RPMI7951 (cell line): ENCODE results near the gene ANKS1B. TPM values are rescaled to one million over a fixed set of nuclear protein-coding genes. Genes with fewer than 3 reads are reported as not detected.
"Not testable (repeated sequence)": the region's sequence is repeated elsewhere in the genome, so short reads cannot be mapped to it uniquely, and the experiment has no call there.

Experiments
- DNase-seq: peaks from one replicate; pipeline ENCODE4 v3.0.0-alpha.2; 2012; ENCODE audit warnings: low read depth
- total RNA-seq: library from RNA; depleted of rRNA; stranded (reverse); fragments of >200 nt; shearing (Covaris generic); gene quantifications from 2 replicates; pipeline ENCODE4 v1.2.3, GENCODE V29; 2014

Gene ANKS1B
- total RNA-seq, 1 experiment from 2014 or later: not detected

GRCh38 chr12:99374023-99374422, 610.7 kb downstream of the ANKS1B start:
- no peak for DNase-seq

DNA sequence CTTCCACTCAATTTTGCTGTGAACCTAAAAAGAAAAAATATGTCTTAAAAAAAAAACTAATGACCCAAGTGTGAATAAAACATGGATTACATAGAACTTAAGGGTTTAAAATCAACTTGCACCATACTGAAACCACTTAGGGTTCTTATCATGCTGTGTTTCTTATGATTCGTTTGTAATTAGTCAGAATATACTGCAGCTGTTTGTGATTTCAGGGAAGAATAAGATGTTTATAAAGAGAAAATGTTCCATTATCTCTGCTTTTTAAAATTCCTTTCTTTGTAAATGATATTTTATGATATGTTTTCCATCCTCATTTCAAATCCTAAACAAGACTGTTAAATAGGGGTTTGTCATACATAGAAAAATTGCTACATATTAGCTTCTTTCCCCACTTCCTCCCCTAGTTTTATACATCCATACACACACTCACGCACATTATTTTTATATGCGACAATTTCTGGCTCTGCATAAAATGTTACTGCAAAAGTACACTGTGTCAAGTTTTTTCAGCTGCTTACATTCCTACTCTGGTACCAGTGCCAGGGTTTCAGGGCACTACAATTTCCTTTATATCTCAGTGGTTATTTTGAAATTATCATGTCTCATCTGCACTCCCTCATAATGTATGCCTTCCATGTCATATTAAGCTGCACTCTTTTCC, 612.3 kb downstream of the ANKS1B start:
- DNase-seq: peak; percentile 0

DNA sequence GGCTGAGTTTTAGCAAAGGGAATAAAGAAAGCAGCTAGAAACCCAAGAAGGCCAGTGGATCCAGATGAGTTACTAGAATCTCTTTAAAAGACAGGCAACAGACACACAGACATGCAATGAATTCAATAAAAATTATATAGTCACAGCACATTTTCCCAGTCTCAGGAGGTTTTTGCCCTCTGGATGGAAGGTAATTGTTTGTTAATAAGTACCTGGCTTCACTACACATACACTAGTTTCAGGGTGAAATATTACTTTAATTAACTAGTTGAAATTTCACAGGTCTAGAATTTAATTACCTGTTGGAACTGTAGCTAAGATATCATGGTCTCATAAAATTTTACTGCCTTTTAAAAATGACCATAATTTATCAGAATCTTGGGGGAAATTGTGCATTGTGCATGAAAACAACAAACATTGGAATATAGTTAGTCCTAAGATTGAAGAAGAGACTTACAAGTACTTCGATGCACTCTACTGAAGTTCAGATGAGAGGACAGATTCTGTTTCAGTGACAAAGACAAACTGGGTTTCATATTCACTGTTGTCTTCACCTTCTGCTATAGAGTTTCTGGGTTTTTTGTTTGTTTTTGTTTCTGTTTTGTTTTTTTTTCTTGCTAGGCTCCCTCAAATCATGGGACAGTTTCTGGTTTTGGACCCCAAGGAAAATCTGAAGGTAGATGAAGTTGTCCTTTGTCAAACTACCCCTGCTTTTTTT, 614.2 kb downstream of the ANKS1B start:
- no peak for DNase-seq

- DNase-seq: no peak
These were observed 617.6 kb downstream of the ANKS1B start for GRCh38 chr12:99367181-99367580.

DNA sequence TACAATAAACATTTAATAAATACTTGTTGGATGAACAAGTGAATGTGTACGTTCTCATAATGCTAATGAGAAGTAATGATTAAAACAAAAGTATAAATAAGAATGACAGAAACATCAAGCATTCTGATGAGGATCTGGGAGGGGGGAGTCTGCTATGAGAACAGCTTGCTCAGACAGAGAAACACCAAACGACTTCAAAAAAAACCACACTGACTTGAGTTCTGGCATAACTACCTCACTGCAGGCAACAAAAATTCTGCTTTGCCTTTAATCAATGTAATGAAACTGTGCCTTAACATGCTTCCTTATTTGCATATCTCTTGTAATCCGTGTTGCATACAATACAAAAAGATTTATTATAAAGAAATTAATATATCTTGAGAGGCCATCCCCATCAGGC, 632.5 kb downstream of the ANKS1B start:
- no peak for DNase-seq

DNA sequence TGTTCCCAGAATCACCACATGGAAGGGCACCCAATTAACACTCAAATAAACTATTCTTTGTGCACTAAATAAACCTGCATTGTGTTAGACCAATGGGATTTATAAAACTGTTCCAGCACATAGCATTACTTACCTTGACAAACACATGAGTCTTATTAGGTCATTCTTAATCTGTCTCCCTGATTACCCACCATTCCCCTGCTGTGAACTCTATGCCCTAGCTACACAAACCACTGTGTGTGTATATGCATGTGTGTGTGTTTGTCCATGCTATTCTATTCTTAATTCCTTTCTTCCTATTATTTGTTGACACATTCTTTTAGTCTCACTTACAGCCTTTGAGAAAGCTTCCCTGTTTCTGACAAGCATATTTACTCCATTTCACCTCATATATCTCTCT, 640.8 kb downstream of the ANKS1B start:
- DNase-seq: no peak

- DNase-seq: no peak
These were observed 645.1 kb downstream of the ANKS1B start for GRCh38 chr12:99339663-99340062.

DNA sequence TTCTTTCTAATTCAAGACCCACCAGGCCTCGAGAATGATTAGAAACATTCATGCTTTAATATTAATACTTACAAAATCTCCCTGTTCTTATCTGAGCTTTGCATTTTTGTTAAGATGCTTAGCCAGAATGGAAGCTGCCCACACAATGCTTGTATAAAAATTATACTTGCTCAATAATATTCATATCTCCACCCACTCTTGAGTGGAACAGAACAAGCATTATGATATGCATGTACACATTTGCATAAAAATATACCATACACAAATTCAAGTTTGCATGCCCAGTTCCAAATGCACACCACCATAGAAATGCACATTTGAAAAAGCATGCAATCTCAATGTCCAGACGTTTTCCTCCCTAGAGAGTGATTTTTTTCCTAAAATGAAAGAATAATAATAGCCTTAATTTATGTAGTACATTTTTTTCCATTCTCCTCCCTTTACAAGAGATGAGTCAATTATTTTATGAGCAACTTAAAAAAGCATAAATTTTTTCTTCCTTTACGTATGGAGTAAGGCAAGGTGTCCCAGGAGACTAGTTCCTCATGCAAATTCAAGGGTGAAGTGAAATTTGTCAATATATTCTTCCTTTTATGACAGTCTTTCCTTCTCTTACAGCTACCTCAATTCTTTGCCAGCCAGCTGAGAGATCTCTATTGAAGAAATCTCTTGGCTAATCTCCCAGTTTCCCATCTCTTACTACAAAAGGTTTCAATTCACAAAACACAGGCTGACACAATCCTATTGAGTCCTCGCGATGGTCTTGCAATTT, 650.3 kb downstream of the ANKS1B start:
- DNase-seq: no peak

DNA sequence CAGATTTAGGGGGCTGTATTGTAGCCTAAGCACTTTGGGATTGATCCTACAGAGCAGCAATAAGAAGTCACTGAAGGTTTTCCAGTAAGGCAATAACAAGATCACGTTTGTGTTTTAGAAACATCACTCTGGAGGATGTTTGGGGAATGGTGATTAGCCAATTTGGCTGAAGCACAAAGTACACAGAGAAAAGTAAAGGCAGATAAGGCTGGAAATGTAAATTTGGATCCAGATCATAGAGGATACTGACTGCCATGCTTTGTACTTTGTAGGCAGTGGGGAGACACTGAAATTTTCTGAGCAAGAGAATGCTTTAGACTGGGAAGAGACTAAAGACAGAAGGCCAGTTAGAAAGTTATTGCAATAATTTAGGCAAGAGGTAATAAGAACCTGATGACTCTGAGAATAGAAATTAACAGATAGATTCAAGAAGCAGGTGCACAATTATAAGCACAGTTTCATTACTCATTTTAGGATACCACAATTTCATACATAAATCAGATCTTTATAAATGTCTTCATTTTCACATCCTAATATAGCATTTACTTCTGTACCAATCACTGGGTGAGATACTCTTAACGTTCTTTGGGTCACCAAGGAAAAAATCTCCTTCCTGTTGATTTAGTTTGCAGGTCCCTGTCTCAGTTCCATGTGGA, 651.7 kb downstream of the ANKS1B start:
- no peak for DNase-seq

GRCh38 chr12:99330216-99330615, 654.5 kb downstream of the ANKS1B start:
- no peak for DNase-seq

DNA sequence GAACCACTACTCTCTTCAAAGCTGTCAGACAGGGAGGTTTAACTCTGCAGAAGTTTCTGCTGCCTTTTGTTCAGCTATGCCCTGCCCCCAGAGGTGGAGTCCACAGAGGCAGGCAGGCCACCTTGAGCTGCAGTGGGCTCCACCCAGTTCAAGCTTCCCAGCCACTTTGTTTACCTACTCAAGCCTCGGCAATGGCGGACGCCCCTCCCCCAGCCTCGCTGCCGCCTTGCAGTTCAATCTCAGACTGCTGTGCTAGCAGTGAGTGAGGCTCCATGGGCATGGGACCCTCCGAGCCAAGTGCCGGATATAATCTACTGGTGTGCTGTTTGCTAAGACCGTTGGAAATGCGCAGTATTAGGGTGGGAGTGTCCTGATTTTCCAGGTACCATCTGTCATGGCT, 663.5 kb downstream of the ANKS1B start:
- DNase-seq: not testable (repeated sequence)

- DNase-seq: no peak
These were observed 673.4 kb downstream of the ANKS1B start for GRCh38 chr12:99311373-99311772.

DNA sequence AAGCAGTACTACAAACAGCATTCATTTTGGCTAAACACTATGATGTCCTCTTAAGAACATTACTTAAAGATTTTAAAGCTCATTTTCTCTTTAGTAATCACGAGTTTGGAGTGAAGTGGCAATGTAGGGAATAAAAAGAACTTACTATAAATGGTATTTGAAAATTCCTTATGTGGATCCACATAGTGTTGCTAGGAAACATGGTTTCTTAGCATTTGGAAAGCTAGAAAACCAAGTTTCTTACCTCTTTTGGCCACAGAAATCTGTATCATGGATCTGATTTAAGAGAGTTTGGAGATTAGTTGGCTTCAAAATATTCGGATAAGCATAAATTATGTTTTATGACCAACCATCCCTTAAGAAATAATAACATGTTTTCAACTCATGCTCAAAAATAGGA, 674.9 kb downstream of the ANKS1B start:
- no peak for DNase-seq

DNA sequence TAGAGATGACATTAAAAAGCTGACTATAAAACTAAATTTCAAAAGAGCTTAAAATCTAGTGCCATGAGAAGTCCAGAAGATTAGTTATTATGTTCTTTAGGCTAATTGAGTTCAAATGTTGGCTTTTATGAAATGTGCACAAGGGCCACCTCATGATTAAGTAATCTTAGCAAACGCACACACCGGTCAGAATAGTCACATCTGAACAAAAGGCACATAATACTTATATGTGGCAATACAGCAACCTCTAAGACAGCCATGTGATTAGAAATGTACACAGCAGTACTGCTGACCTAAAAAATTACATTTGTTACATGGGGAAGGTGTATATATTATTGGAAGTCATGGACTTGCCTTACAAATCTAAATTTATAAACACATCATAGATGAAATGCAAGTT, 681.9 kb downstream of the ANKS1B start:
- DNase-seq: no peak

DNA sequence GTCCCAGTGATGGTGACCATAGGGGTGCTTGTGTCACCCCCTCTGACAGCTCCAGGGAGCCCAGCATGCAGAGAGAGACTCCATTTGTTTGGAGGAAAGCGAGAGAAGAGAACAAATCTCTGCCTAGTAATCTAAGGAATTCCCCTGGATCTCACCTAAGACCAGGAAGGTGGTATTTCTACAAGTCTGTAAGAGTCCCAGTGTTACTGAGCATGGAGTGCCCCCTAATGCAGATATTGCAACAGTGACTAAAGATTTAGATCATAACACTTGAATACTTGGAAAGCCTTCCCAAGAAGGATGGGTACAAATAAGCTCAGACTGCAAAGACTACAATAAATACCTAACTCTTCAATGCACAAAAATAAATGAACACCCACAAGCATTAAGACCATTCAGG, 697.6 kb downstream of the ANKS1B start:
- DNase-seq: no peak

DNA sequence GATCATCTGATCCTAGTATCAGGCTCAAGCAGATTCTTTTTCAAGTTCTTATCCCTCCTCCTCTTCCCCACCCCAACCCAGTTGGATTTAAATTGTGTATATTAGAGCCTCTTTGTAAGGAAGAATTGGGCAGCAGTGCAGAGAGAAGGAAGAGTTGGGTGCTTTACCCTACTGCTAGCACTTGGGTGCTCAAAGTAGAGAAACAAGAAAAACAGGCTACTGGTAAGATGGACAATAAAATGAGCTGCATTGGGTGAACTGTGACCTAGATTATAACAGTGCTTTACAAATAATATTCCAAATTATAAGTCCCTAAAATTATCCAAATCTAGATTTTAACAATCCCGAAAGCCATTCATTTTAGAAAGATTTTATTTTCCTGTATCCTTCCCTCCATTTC, 700.6 kb downstream of the ANKS1B start:
- no peak for DNase-seq

DNA sequence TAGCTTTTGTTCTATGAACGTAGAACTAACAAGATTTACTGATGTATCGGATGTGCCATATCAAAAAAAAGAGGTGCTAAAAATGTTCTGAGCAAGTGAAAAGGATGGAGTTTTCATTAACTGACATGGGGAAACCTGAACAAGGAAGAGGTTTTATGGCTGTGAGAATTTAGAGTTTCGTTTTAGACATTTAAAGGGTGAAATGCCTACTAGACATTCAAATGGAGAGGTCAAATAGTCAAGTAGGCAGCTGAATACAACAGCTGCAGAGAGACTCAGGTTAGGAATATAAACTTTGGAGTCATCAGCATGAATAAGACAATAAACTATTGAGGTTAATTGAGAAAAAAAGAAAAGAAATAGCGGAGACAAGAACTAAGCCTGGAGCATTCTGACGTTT, 702.1 kb downstream of the ANKS1B start:
- DNase-seq: no peak

DNA sequence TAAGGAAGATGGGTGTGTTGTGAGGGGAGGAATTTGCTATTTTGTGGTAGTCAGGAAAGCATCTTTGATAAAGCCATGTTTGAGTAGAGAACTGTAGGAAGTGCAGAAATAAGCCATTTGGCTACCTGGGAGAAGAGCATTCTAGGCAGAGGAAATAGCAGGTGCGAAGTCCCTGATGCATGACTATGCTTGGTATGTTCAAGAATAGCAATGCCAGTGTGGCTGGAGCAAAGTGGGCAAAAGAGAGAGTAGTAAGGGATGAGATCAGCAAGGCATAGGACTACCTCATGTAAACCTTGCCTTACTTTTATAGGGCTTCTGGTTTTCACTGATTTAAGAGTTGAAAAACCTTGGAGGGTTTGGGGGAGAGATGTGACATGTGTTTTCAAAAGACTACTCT, 702.6 kb downstream of the ANKS1B start:
- no peak for DNase-seq

GRCh38 chr12:99281277-99281676, 703.5 kb downstream of the ANKS1B start:
- peak; percentile 22 for DNase-seq

DNA sequence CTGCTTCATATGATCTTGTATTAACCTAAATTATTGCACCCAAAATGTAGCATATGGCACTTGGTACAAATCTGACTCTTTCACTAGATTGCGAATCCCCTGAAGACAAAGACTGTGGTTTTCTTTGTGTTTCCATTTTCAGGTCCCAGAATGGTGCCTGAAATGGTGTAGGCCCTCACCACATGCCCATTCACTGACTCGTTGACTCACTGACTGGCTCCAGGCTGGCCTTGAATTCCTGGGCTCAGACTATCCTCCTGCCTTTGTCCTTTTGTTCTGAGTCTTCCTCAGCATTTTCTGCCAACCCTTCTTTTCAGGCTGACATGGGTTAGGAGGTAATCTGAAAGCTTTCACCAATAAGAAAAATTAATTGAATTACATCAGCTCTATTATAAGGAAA, 705.8 kb downstream of the ANKS1B start:
- no peak for DNase-seq

GRCh38 chr12:99277591-99278379, 707.0 kb downstream of the ANKS1B start:
- no peak for DNase-seq

DNA sequence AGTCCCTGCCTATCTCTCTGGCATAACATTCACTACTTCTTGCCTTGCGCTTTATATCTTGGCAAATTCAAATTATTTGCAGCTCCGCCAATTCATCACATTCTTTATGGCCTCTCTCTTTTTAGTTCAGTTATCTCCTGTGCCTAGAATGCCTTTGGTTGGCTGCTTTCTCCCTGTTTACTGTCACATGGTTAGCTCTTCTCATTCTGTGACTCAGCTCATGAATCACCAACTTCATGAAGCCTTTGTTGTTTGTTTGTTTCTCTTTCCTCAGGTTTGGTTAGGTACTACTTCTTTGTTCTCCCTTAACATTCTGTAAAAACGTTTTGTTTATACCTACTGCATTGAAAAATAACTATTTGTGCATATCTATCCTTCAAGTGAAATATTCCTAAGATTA, 713.7 kb downstream of the ANKS1B start:
- DNase-seq: no peak
